T-helper 2 cell (primary cell): ENCODE results near the gene DBF4.
"Not testable (repeated sequence)": the region's sequence is repeated elsewhere in the genome, so short reads cannot be mapped to it uniquely, and the experiment has no call there.

Experiments used
- DNase-seq, 5 experiments: peaks; one replicate each; pipeline versions ENCODE4 v3.0.0 to v3.0.0-alpha.2; 2012 to 2022

DBF4 gene

DNA sequence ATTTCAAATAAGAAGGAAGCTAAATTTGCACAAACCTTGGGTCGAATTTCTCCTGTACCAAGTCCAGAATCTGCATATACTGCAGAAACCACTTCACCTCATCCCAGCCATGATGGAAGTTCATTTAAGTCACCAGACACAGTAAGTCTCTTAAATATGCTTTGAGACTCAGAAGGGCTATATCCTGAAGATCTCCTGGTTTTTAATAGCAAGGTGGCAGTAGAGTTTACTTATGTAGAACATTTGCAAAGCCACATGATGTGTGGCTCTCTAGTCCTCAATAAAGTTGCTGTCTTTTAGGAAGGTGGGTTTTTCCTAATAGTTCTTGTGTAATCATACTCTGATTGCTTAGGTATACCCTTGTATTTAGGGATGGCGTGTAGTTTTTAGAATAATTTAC lies 8.7 kb downstream of the DBF4 start:
- no peak for DNase-seq

DNA sequence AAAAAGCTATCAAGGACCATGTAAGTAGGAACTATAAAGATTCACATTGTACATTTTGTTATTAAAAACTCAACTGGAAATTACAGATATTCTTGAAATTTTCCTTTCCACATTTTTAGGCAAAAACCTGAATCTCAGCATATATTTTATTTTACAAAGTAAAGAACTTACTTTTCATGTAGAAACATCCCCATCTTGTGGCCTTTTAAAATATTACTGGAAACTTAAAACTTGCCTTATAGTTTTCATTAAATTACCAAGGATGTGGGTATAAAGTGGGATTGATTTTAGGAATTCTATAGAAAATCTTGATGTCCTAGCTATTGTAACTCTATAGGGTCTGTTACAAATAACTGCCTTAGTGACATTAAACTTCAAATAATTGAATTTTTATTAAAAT lies 10.6 kb downstream of the DBF4 start:
- DNase-seq = peak in 2 of 5 experiments; percentile 22 to 32

GRCh38 chr7:87895363-87895762 lies 19.1 kb downstream of the DBF4 start:
- DNase-seq = no peak

DNA sequence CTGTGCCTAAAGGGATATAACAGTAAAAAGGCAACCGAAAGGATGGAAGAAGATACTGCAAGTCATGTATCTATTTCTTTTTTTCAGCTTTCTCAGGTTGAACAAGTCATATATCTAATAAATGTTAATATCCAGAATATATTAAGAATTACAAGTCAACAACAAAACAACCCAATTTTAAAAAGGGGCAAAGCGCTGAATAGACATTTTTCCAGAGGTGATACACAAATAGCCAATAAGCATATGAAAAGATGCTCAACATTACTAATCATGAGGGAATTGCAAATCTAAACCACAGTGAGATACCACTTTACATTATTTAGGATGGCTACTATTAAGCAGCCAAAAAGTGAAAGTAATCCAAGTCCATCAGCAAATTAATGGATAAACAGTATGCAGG lies 23.0 kb downstream of the DBF4 start:
- no peak for DNase-seq

- DNase-seq = not testable (repeated sequence)
Observed at GRCh38 chr7:87907136-87907906, 31.0 kb downstream of the DBF4 start.

DNA sequence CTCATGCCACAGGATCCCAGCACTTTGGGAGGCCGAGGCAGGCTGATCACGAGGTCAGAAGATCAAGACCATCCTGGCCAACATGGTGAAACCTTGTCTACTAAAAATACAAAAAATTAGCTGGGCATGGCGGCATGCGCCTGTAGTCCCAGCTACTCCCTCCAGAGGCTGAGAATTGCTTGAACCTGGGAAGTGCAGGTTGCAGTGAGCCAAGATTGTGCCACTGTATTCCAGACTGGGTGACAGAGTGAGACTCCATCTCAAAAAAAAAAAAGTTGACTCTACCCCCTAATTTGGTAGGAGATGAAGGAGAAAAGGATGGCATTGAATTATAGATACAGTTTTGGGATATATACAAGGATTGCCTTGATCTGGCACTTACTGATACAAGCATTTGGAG lies 32.5 kb downstream of the DBF4 start:
- DNase-seq = not testable (repeated sequence)

GRCh38 chr7:87912121-87912520 lies 35.8 kb downstream of the DBF4 start:
- no peak for DNase-seq

- no peak for DNase-seq
Observed at GRCh38 chr7:87918740-87919139, 42.4 kb downstream of the DBF4 start.

GRCh38 chr7:87919875-87920274 lies 43.6 kb downstream of the DBF4 start:
- DNase-seq = no peak

DNA sequence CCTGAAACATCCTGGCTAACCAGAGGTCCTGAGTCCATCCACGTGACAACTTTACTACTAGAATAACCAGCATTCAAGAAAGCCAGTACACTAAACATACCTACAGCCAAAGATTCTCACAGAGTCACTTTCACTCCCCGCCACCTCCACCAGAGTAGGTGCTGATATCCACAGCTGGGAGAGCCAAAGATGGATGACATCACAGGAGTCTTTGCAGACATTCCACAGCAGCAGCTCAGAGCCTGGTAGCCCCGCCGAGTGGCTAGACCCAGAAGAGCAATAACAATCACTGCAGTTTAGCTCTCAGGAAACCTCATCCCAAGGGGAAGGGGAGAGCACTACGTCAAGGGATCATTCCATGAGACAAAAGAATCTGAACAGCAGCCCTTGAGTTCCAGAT lies 44.3 kb downstream of the DBF4 start:
- DNase-seq = no peak

DNA sequence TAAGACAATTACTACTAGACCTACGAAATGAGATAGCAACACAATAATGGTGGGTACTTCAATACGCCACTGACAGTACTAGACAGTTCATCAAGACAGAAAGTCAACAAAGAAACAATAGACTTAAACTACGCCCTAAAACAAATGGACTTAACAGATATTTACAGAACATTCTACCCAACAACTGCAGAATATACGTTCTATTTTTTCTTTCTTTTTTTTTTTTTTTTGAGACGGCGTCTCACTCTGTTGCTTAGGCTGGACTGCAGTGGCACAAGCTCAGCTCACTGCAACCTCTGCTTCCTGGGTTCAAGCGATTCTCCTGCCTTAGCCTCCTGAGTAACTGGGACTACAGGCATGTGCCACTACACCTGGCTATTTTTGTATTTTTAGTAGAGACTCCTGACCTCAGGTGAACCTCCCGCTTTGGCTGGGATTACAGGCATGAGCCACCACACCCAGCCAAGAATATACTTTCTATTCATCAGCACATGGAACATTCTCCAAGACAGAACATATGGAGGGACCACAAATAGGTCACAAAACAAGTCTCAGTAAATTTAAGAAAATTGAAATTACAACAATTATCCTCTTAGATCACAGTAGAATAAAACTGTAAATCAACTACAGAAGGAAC lies 46.6 kb downstream of the DBF4 start:
- DNase-seq = not testable (repeated sequence)

DNA sequence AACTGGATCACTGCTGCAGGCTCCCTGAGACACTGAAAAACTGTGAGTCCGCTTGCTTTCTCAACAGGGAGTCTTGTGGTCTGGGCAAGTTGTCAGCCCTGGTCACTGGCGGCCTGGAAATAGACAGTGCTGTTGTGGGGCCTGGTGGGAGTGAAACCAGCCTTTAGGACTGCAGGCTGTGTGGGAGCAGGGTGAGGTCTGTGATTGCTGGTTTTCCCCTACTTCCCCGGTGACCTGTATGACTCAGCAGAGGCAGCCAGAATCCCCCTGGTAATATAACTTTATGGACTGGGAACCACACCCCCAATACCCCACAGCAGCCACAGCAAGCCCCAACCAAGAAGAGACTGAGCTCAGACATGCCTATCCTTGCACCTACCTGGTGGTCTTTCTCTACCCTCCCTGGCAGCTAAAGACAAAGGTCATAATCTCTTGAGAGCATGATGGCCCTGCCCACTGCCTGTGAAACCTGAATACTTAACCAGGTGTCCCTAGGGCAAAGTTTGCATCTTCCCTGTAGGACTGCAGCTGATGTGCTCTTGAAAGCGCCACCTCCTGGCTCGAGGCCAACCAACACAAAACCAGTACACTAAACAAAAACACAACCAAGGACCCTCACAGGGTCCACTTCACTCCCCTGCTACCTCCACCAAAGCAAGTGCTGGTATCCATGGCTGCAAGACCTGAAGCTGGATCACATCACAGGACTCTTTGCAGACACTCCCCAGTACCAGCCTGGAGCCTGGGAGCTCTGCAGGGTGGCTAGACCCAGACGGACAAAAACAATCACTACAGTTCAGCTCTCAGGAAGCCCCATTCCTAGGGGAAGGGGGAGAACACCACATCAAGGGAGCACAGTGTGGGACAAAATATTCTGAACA lies 50.5 kb downstream of the DBF4 start:
- DNase-seq = peak in 1 of 5 experiments; percentile 39

- no peak for DNase-seq
Observed at GRCh38 chr7:87933605-87933952, 57.3 kb downstream of the DBF4 start.

DNA sequence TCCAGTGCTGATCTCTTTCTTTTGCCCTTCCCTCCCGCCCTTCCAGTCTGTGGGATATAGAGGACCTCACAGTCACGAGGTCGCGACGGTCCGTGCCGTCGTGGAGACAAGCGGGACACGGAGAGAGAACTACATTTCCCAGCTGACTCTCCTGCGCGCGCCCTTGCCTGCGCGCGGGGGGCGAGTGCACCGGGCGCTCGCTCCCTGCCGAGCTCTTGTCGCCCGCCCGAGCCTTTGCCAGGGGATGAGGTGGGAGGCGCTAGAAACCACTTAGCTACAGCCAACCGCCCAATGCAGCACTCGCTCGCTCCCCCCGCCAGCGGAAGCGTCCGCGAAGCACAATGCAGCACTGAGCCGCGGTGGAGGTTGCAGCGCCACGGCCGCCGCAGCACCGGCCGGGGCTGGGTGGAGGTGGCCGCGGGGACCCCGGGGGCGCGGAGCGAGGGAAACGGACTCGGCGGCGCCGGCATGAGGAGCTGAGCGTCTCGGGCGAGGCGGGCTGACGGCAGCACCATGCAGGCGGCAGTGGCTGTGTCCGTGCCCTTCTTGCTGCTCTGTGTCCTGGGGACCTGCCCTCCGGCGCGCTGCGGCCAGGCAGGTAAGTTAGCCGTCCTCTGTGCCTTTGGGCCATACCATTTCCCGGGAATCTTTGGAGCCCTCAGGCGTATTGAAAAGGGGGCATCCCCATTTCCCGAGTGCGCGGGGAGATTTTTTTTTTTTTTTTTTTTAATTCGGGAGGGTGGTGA lies 57.8 kb downstream of the DBF4 start, which contains the start of gene ADAM22:
TSS of gene ADAM22 (plus strand) at position 299 of the 746 bp plus-strand sequence. CDS start at position 514, 215 bp downstream.
- peak; percentile 43 to 96 (median 67) for DNase-seq

GRCh38 chr7:87934699-87935383 lies 58.5 kb downstream of the DBF4 start:
- DNase-seq = peak in 2 of 5 experiments; percentile 3 to 33

- peak in 1 of 5 experiments; percentile 9 for DNase-seq
Observed at GRCh38 chr7:87935384-87935706, 59.1 kb downstream of the DBF4 start.

- no peak for DNase-seq
Observed at GRCh38 chr7:87941138-87941537, 64.8 kb downstream of the DBF4 start.

- no peak for DNase-seq
Observed at GRCh38 chr7:87944547-87944946, 68.3 kb downstream of the DBF4 start.

DNA sequence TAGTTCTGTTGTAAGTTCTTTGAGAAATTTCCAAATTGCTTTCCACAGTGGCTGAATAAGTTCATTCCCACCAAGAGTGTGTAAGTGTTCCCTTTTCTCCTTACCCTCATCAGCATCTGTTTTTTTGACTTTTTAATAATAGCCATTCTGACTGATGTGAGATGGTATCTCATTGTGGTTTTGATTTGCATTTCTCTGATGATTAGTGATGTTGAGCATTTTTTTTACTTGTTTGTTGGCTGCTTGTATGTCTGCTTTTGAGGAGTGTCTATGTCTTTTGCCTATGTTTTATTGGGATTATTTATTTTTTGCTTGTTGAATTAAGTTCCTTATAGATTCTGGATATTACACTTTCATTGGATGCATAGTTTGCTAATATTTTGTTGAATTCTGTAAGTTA lies 69.6 kb downstream of the DBF4 start:
- not testable (repeated sequence) for DNase-seq

DNA sequence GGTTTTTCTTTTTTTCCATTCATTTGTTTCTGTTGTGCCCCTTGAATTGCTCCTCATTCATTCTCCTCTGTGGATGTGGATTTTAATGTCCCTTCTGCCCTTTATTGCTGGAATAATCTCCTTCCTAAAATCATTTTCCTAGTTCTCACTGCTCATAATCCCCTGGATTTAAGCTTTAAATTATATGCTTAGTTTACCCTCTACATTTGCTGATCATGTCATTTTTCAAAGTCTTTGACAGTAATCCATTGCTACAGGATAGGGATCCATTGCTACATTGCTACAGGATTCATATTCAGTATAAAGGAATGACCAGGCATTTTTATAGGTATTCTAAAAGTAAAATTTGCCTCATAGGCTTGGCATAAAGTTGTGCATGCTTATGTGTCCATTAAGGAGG lies 72.1 kb downstream of the DBF4 start:
- no peak for DNase-seq
